Subcutaneous adipose tissue (tissue), 4 donors: ENCODE measurements around the gene NPPB. TPM values are rescaled to one million over a fixed set of nuclear protein-coding genes. Genes with fewer than 3 reads are reported as not detected.

Experiments used
- CTCF ChIP-seq: fragments of 450-650 bp; IDR thresholded peaks from one replicate; pipeline ENCODE4 v1.5.1; 2016; ENCODE audit warnings: low read depth, mild to moderate bottlenecking, control low read depth, antibody characterized with exemption, moderate library complexity
- total RNA-seq, 4 donors: library from RNA; depleted of rRNA; stranded (reverse); fragments of >200 nt; gene quantifications; one replicate each; pipeline ENCODE4 v1.1.0, GENCODE V29; 2016

Gene NPPB
- total RNA-seq, 4 donors from 2014 or later: not detected

DNA sequence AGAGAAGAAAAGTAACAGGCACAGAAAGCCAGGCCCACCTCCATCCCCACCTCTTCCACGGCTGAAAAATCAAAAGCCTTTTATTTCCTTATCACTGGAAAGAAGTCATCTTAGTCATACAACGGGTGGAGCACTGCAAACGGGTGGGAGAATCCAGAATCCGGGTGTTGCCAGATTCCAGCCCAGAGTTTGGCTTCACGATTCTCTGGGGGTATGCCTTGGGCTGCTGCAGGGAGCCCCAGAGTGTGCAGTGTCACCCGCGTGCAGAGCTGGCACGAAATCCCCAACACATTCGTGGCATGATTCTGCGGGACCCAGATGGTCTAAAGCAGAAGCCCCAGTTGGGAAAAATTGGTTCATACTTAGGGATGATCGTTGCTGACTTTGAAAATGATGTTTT lies 8.6 kb downstream of the NPPB start:
- no peak for TF ChIP-seq CTCF

DNA sequence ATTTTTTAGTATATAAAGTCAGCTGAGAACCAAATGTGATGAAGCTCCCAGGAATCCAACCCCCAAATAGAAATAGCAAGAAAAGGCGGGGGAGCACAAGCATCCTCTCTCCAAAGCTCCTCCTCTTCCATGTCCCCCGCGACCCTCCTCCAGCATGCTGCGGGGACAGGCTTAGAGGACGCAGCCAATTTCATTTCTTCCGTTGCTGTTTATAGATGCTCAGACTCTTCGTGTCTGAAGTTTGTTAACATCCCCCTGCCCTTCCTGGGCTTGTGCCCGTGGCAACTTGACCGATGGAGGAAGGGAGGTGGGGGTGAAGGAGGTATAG lies 10.4 kb downstream of the NPPB start:
- no peak for TF ChIP-seq CTCF

DNA sequence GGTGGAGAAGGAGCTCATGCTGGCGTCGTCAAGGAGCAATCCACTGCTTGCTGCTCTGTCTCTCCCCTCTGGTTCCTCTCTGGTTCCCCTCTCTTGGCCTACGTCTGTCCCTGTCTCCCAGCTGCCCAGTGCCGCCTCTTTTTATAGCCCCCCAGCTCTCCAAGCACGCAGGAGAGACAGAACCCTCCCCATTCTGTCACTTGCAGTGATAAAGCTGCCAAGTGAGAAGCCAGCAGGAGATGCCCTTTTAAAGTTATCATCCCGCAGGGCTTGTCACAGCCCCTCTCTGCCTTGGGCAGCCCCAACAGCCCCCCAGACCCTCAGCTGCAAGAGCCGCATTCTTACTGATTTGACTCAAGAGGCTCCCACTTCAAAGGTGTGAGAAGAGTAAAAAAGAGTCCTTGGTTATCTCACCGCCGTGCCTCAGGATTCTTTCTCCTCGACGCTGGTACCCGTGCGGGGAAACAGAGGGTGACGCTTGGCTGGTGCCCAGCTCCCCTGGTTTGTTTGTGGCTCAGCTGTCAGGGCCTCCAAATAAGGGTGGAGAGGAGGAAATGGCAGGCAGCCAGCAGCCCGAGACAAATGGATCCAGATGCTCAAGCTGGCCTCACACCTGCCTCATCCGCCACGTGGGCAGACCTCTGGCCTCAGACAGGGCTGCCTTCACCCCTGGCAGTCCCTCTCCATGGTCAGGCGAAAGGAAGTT lies 10.9 kb downstream of the NPPB start, which contains the start of gene NPPA:
Gene NPPA (minus strand): TSS at position 117 of the 706 bp plus-strand sequence. CDS start 99 bp downstream, at position 18.
- TF ChIP-seq CTCF: no peak

DNA sequence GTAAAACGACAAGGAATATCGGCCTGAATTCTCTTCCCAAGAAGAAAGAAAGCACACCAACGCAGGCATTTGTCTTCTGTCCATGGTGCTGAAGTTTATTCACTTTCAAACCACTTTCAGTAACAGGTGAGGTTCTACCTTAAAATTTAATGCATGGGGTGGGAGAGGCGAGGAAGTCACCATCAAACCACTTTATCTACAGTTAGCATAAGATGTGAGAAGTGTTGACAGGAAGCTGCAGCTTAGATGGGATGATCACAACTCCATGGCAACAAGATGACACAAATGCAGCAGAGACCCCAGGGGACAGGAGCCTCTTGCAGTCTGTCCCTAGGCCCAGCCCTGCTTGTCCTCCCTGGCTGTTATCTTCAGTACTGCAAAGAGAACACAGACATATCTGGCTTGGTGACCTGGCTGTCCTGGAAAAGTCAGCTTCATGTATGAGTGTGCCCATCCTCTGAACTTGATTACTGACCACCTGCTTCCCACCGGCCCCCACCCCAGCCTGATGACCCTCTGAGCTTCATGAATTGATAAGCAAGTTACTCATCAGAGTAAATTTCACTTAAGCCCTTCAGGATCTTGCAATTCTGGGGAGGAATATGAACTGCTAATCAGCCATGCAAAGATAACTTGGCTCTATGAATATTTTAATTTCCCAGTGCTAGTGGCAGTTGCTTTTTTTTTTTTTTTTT lies 13.0 kb downstream of the NPPB start:
- no peak for TF ChIP-seq CTCF

GRCh38 chr1:11842154-11843041 lies 16.3 kb downstream of the NPPB start:
- no peak for TF ChIP-seq CTCF

DNA sequence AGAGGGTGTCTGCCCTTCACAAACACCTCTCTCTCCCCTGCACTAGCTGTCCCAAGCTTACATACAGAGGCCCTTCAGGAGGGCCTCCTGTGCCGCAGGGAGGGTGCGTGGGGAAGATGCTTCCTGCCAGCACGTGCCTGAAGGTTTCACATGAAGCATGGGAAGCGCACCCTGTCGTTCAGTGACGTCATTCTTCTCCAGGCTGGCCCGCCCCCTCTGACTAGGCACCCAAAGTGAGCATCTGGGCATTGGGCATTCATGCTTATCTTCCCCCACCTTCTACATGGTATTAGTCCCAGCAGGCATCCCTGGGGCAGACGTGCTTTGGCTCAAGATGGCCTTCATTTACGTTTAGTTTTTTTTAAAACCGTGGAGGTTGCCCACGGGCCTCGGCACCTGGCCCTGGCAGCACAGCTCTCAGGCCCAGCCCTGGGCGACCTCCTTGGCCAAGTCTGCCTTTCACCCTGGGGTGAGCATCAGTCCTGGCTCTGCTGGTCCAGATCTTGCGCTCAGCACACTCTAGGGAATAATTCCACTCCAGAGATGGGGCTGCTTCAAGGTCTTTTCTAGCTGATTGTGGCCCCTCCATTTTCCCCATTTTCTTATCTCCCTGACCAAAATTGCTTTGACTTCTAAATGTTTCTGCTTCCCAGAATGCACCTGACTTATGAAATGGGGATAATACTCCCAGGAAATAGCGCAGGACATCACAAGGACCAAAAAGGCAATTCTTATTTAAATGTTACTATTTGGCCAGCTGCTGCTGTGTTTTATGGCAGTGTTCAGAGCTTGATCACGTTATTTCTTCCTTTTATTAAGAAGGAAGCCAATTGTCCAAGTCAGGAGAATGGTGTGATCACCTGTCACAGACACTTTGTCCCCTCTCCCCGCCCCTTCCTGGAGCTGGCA lies 17.2 kb downstream of the NPPB start:
- no peak for TF ChIP-seq CTCF
